ENCODE results near the gene NDUFAB1. TPM values are rescaled to one million over a fixed set of nuclear protein-coding genes. Genes with fewer than 3 reads are reported as not detected.
"Not testable (repeated sequence)": the region's sequence is repeated elsewhere in the genome, so short reads cannot be mapped to it uniquely, and the experiment has no call there.

The NDUFAB1 gene
- 40.2 TPM for total RNA-seq

GRCh38 chr16:23595951-23596720, at the start of gene NDUFAB1:
TSS of gene NDUFAB1 (minus strand) at chr16:23596316. CDS start at chr16:23596290, 26 bp downstream.
- DNase-seq (ENCODE audit: low spot score) (peak; percentile 93), ATAC-seq (peak; percentile 100)
- intact Hi-C loops (cut with DNase I): no loop called here

GRCh38 chr16:23642246-23642774, 46.2 kb upstream of the NDUFAB1 start:
- DNase-seq (ENCODE audit: low spot score) (no peak), ATAC-seq (no peak)
- intact Hi-C loops (cut with DNase I): no loop called here

- peak; percentile 100 for ATAC-seq
- intact Hi-C loops (cut with DNase I): no loop called here
- DNase-seq (ENCODE audit: low spot score): peak; percentile 94
Measured at GRCh38 chr16:23640931-23641765, 45.0 kb upstream of the NDUFAB1 start, which contains the start of the genes DCTN5 and PALB2. TSS of gene DCTN5 (plus strand) at chr16:23641466. CDS start at chr16:23641543, 77 bp downstream. TSS of gene PALB2 (minus strand) at chr16:23641310. CDS start at chr16:23641157, 153 bp downstream.

GRCh38 chr16:23640615-23640930, 44.5 kb upstream of the NDUFAB1 start:
- intact Hi-C loops (cut with DNase I): no loop called here
- no peak for DNase-seq (ENCODE audit: low spot score)
- no peak for ATAC-seq

- intact Hi-C loops (cut with DNase I): no loop called here
- ATAC-seq: no peak
- DNase-seq (ENCODE audit: low spot score): no peak
Measured at GRCh38 chr16:23635958-23636357, 39.8 kb upstream of the NDUFAB1 start.

- intact Hi-C loops (cut with DNase I): no loop called here
- ATAC-seq: no peak
- no peak for DNase-seq (ENCODE audit: low spot score)
Measured at GRCh38 chr16:23634461-23635036, 38.4 kb upstream of the NDUFAB1 start.

GRCh38 chr16:23631874-23632273, 35.8 kb upstream of the NDUFAB1 start:
- intact Hi-C loops (cut with DNase I); ATAC-seq; DNase-seq (ENCODE audit: low spot score): not testable (repeated sequence)

GRCh38 chr16:23629516-23629915, 33.4 kb upstream of the NDUFAB1 start:
- ATAC-seq: no peak
- intact Hi-C loops (cut with DNase I): no loop called here
- no peak for DNase-seq (ENCODE audit: low spot score)

GRCh38 chr16:23624092-23624491, 28.0 kb upstream of the NDUFAB1 start:
- DNase-seq (ENCODE audit: low spot score) (no peak), ATAC-seq (no peak)
- intact Hi-C loops (cut with DNase I): no loop called here

- intact Hi-C loops (cut with DNase I): no loop called here
- DNase-seq (ENCODE audit: low spot score): no peak
- ATAC-seq: no peak
Measured at GRCh38 chr16:23615805-23616204, 19.7 kb upstream of the NDUFAB1 start.

GRCh38 chr16:23611936-23612335, 15.8 kb upstream of the NDUFAB1 start:
- intact Hi-C loops (cut with DNase I): no loop called here
- no peak for ATAC-seq
- no peak for DNase-seq (ENCODE audit: low spot score)

GRCh38 chr16:23610905-23611304, 14.8 kb upstream of the NDUFAB1 start:
- DNase-seq (ENCODE audit: low spot score); intact Hi-C loops (cut with DNase I); ATAC-seq: not testable (repeated sequence)

- no peak for DNase-seq (ENCODE audit: low spot score)
- intact Hi-C loops (cut with DNase I): no loop called here
- ATAC-seq: no peak
Measured at GRCh38 chr16:23609929-23610328, 13.8 kb upstream of the NDUFAB1 start.

- intact Hi-C loops (cut with DNase I): no loop called here
- no peak for DNase-seq (ENCODE audit: low spot score)
- no peak for ATAC-seq
Measured at GRCh38 chr16:23608194-23608593, 12.1 kb upstream of the NDUFAB1 start.

GRCh38 chr16:23607726-23608125, 11.6 kb upstream of the NDUFAB1 start:
- no peak for DNase-seq (ENCODE audit: low spot score)
- no peak for ATAC-seq
- intact Hi-C loops (cut with DNase I): no loop called here

- ATAC-seq (no peak), DNase-seq (ENCODE audit: low spot score) (no peak)
- intact Hi-C loops (cut with DNase I): no loop called here
Measured at GRCh38 chr16:23597003-23597756, 1.1 kb upstream of the NDUFAB1 start.

GRCh38 chr16:23595246-23595950, 718 bp downstream of the NDUFAB1 start:
- DNase-seq (ENCODE audit: low spot score) (no peak), ATAC-seq (no peak)
- intact Hi-C loops (cut with DNase I): no loop called here

- no peak for ATAC-seq
- intact Hi-C loops (cut with DNase I): no loop called here
- no peak for DNase-seq (ENCODE audit: low spot score)
Measured at GRCh38 chr16:23594186-23594585, 1.9 kb downstream of the NDUFAB1 start.

All from sciatic nerve (tissue), 2 donors.